Mammary epithelial cell (primary cell): ENCODE results near the gene KIT.

ENCODE experiments used
- CTCF ChIP-seq, 2 donors: IDR thresholded peaks in 1 of 2; conservative IDR thresholded peaks in 1 of 2; 2 replicates each; pipeline ENCODE4 v1.5.1; 2011 to 2012; ENCODE audit warnings: inconsistent platforms in 2 of 2, low read length in 2 of 2, mild to moderate bottlenecking in 2 of 2, control low read depth in 1 of 2, low read depth in 1 of 2; ENCODE audit not compliant: insufficient read depth in 1 of 2; ENCODE audit errors: extremely low read depth in 1 of 2
- EZH2 ChIP-seq: IDR thresholded peaks from 2 replicates; pipeline ENCODE4 v1.6.1; 2012; ENCODE audit warnings: low read length, inconsistent platforms, borderline replicate concordance

DNA sequence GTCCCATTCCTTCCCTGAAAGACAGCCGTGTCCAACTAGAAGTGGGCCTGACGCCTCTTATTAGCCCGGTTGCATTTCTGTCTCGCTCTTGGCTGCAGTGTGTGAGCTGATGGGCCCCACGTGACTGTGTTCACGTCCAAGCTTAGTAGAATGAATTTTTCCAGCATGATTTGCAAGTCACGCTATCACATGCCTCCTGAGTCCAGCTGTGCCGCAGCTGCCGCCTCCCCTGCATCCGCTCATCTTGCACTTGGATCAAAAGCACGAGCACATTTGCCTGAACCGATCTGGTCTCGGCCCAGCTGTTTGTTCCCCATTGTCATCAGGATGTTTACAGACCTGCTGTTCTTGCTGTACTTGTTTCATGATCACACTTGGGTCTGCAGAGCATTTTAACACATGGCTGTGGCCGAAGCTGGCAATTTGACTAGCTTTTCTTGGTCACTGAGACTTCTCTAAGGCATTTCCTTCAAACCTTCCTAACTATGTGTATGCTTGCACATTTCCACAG, 126.5 kb downstream of the KIT start:
- TF ChIP-seq EZH2, result no peak
- no peak for TF ChIP-seq CTCF (conservative IDR thresholded peaks at IDR 0.05 in 1 of 2, IDR thresholded peaks at IDR 0.05 in 1 of 2; ENCODE audit: extremely low read depth in 1 of 2, insufficient read depth in 1 of 2, low read depth in 1 of 2, low read length in 2 of 2)
